ENCODE measurements around the gene BRPF1.

DNA sequence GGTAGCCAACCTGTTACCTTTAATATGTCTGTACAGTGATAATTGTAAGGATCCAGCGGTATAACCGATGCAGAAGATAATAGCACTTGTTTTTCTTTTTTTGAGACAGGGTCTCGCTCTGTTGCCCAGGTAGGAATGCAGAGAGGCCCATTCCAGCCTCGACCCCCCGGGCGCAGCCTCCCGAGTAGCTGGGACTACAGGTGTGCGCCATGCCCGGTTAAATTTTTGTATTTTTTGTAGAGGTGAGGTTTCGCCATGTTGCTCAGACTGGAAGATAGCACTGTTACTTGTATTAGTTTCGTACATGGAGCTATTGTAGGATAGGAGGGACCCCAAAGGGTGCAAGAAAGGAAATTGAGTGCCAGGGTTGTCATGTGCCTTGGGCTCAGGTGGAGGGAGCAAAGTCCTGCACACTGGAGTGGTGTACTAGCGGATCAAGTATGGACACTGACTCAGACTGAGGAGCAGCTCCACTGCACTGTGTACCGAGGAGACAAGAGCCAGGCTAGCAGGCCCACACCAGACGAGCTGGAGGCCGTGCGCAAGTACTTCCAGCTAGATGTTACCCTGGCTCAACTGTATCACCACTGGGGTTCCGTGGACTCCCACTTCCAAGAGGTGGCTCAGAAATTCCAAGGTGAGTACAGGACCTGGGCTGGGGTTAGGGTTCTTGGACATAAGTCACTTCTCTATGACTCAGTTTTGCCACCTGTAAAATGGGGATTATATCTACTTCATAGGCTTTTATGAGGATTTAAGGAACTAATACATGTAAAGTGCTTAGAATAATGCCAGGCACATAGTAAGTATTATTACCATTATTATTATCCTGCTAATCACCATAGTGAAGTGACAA is 19.2 kb downstream of the BRPF1 start:
- TF ChIP-seq POLR2AphosphoS5 (IDR thresholded peaks at IDR 0.05) (no peak), POLR2A (IDR thresholded peaks at IDR 0.05) (no peak), CTCF (IDR thresholded peaks at IDR 0.05) (no peak)
